Gastroesophageal sphincter (tissue), 3 donors: Measurements from ENCODE around the gene CENATAC.

Experiments
- CTCF ChIP-seq, 4 experiments: fragments of 200-600 bp in 2 of 4; fragments of 450-650 bp in 2 of 4; sonication (generic) in 1 of 4; IDR thresholded peaks; one replicate each; pipeline ENCODE4 v1.5.1; 2017 to 2019; ENCODE audit warnings: antibody characterized with exemption in 4 of 4, mild to moderate bottlenecking in 2 of 4, moderate library complexity in 2 of 4
- EP300 ChIP-seq: sonication (generic); formaldehyde crosslinking; IDR thresholded peaks from one replicate; pipeline ENCODE4 v1.6.1; 2017; ENCODE audit warnings: antibody characterized with exemption, mild to moderate bottlenecking

- TF ChIP-seq CTCF (IDR thresholded peaks at IDR 0.05) (no peak), EP300 (no peak)
These were observed 50.7 kb downstream of the CENATAC start for GRCh38 chr11:119048644-119049043.
